Activated T-cell treated with anti-CD3 and anti-CD28 coated beads, Interleukin-2, amount 50 U/mL, for 24 hours (primary cell): ENCODE measurements around the gene SURF1.
"Not testable (repeated sequence)": the region's sequence is repeated elsewhere in the genome, so short reads cannot be mapped to it uniquely, and the experiment has no call there.

ENCODE experiments used
- DNase-seq: peaks from one replicate; pipeline ENCODE4 v3.0.0-alpha.2; 2020
- H3K27ac Mint-ChIP-seq: 2 replicates; pipeline ENCODE4 v1.8.0; 2020; ENCODE audit warnings: mild to moderate bottlenecking, mixed read lengths
- H3K27me3 Mint-ChIP-seq: 2 replicates; pipeline ENCODE4 v1.8.0; 2020; ENCODE audit warnings: mixed read lengths
- H3K36me3 Mint-ChIP-seq: 2 replicates; pipeline ENCODE4 v1.8.0; 2020; ENCODE audit warnings: low read depth, mixed read lengths
- H3K4me1 Mint-ChIP-seq: 2 replicates; pipeline ENCODE4 v1.8.0; 2020; ENCODE audit warnings: low read depth, mixed read lengths
- H3K4me3 Mint-ChIP-seq: 2 replicates; pipeline ENCODE4 v1.8.0; 2020; ENCODE audit warnings: mild to moderate bottlenecking, moderate library complexity, mixed read lengths
- H3K9me3 Mint-ChIP-seq: 2 replicates; pipeline ENCODE4 v1.8.0; 2020; ENCODE audit warnings: mixed read lengths

SURF1 gene

DNA sequence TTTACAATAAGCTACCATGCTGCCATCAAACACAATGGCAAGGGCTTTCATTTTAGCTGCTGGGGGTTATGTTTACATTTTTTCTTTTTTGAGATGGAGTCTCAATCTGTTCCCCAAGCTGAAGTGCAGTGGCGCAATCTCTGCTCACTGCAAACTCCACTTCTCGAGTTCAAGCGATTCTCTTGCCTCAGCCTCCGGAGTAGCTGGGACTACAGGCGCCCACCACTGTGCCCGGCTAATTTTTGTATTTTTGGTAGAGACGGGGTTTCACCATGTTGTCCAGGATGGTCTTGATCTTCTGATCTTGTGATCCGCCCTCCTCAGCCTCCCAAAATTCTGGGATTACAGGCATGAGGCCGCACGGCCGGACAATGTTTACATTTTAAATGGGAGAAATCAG, 21.4 kb downstream of the SURF1 start:
- peaks cover 54% of the 10 kb centered on the region for H3K4me1 Mint-ChIP-seq
- H3K27me3 Mint-ChIP-seq, H3K9me3 Mint-ChIP-seq, DNase-seq: not testable (repeated sequence)
- peak overlapping the region; percentile 97 for H3K27ac Mint-ChIP-seq
- H3K36me3 Mint-ChIP-seq = peaks cover 96% of the 10 kb centered on the region
- peak overlapping the region; percentile 98 for H3K4me3 Mint-ChIP-seq

DNA sequence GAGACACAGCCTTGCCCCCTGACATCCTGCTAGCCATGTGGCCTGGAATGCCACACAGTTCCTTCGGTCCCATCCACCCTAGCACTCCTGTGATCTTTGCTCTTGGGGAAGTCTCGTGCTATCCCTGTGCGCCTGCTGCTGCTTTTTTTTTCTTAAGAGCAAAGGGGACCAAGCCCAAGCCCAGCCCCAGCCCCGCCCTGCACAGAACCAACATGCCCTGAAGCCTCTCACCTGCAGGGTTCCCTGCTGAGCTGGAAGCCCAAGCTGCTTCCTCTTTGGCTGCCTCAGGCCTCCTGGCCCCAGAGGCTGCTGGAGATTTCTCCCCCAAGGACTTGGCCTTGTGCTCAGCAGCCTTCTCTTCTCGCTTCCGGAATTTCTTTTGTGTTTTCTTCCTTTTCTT, 22.1 kb downstream of the SURF1 start:
- Mint-ChIP-seq H3K27ac (peak overlapping the region; percentile 97), H3K27me3 (no peaks in the 10 kb centered on the region), H3K36me3 (peaks cover 96% of the 10 kb centered on the region), H3K4me1 (peaks cover 56% of the 10 kb centered on the region), H3K4me3 (peak overlapping the region; percentile 98), H3K9me3 (no peaks in the 10 kb centered on the region)
- DNase-seq = no peak

DNA sequence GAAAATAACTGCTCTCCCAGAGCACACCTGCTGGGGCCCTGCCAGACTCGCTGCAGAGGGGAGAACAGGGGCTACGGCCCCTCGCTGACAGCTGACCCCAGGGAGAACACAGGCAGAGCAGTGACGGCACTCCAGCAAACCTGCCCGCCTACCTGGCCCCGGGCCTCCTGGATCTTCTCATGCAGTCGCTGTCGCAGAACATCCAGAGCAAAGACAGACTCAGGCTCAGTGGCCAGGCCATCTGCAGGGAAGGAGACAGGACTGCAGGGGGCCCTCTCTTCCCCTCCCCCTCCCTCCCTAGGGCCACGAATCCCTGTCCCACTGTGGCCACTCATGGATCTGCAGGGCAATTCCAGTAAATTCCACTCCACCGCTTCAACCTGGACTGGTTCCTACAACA, 22.7 kb downstream of the SURF1 start:
- H3K4me3 Mint-ChIP-seq = peak overlapping the region; percentile 98
- H3K9me3 Mint-ChIP-seq = no peaks in the 10 kb centered on the region
- peaks cover 56% of the 10 kb centered on the region for H3K4me1 Mint-ChIP-seq
- H3K27ac Mint-ChIP-seq = peak overlapping the region; percentile 97
- no peak for DNase-seq
- H3K36me3 Mint-ChIP-seq = peaks cover 96% of the 10 kb centered on the region
- H3K27me3 Mint-ChIP-seq = no peaks in the 10 kb centered on the region

DNA sequence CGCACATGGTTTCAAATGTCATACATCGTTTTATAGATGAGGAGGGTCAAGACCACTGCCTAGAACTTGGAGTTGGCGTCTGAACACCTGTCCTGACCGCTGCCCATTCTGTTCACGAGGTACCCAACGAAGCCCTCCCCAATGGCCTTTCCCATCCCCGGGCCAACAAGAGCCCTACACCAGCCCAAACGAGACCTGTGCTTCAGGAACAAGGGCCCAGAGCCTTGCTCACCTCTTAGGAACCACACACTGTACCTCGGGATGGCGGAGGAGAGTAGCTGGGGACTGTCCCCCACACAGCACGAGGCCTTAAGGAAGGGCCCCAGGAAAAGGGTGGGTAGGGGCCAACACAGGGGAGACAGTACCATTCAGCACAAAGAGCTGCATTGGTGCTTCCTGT, 23.3 kb downstream of the SURF1 start:
- Mint-ChIP-seq H3K36me3 (peaks cover 97% of the 10 kb centered on the region), H3K4me3 (peak overlapping the region; percentile 25), H3K27me3 (no peaks in the 10 kb centered on the region), H3K27ac (peak overlapping the region; percentile 61), H3K9me3 (no peaks in the 10 kb centered on the region), H3K4me1 (peaks cover 56% of the 10 kb centered on the region)
- DNase-seq = no peak

DNA sequence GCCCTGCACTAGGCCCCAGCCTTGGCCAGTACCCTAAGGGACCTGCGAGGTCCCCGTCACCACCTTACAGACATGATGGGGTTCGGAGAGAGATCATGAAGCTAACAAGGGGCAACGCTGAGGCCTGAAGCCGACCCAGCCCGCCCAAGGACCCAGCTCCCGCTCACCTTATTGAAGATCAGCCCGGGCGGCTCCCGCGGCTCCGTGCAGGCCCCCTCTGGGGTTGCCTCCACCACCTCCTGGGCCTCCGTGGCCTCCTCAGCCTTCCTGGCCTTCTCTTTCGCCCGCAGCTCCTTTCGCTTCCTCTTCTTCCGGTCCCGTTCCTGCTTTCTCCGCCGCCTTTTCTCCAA, 23.9 kb downstream of the SURF1 start:
- Mint-ChIP-seq H3K36me3 (peaks cover 96% of the 10 kb centered on the region), H3K4me3 (no peak overlapping the region), H3K27me3 (no peaks in the 10 kb centered on the region), H3K4me1 (peaks cover 52% of the 10 kb centered on the region), H3K27ac (peak overlapping the region; percentile 61), H3K9me3 (no peaks in the 10 kb centered on the region)
- no peak for DNase-seq

DNA sequence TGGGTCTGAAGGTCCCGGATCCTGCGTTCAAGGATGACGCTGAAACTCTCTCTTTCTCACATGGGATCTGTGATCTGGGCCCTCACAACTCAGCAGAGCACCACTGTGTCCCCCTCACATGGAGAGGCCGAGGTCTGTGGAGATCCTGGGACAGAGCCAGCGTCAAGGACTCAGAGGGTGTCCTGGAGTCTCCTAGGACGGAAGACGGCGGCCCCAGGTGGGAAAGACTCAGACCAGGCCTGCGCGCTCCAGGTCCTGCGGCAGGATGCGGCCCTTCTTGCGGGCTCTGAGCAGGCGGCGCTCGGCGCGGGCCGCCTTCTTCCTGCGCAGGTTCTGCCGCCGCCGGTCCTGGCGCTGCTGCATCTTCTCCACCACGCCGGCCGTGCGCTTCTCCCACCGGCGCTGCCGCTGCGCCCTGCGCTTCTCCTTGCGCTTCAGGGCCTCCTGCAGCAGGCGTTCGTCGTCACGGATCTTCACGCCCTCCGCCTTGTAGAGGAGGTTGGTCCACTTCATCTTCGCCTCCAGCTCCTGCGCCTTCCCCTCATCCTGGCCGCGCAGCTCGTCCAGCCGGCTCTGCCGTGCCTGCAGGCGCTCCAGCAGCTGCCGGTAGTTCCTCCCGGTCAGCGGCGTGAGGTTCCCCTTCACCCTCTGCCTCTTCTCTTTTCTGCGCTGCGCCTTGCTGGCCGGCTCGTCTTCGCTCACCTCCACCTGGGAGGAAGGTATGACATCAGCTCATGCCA, 24.5 kb downstream of the SURF1 start:
- Mint-ChIP-seq H3K27me3 (no peaks in the 10 kb centered on the region), H3K4me1 (peaks cover 46% of the 10 kb centered on the region), H3K36me3 (peaks cover 92% of the 10 kb centered on the region), H3K27ac (peak overlapping the region; percentile 47), H3K9me3 (no peaks in the 10 kb centered on the region), H3K4me3 (no peak overlapping the region)
- no peak for DNase-seq

DNA sequence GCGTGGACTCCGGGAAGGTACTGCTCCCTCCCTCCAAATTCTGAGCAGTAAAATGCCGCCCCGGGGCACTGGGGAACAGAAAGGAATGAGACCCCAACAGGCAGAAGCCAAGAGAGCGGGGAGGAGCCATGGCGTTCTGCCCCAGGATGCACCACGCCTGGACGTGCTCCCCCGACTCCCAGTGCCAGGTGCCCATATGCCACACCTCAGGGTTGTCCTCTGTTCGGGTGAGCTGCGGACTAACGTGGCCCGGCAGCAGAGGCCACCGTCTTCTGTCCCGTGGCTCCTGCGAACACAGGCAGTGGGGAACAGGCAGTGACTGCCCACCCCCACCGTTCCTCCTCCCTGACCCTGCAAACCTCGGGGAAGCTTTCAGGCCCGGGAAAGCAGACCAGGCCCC, 25.1 kb downstream of the SURF1 start:
- Mint-ChIP-seq H3K27me3 (no peaks in the 10 kb centered on the region), H3K4me3 (no peak overlapping the region), H3K4me1 (peaks cover 40% of the 10 kb centered on the region), H3K27ac (peak overlapping the region; percentile 47), H3K9me3 (no peaks in the 10 kb centered on the region), H3K36me3 (peaks cover 86% of the 10 kb centered on the region)
- no peak for DNase-seq

DNA sequence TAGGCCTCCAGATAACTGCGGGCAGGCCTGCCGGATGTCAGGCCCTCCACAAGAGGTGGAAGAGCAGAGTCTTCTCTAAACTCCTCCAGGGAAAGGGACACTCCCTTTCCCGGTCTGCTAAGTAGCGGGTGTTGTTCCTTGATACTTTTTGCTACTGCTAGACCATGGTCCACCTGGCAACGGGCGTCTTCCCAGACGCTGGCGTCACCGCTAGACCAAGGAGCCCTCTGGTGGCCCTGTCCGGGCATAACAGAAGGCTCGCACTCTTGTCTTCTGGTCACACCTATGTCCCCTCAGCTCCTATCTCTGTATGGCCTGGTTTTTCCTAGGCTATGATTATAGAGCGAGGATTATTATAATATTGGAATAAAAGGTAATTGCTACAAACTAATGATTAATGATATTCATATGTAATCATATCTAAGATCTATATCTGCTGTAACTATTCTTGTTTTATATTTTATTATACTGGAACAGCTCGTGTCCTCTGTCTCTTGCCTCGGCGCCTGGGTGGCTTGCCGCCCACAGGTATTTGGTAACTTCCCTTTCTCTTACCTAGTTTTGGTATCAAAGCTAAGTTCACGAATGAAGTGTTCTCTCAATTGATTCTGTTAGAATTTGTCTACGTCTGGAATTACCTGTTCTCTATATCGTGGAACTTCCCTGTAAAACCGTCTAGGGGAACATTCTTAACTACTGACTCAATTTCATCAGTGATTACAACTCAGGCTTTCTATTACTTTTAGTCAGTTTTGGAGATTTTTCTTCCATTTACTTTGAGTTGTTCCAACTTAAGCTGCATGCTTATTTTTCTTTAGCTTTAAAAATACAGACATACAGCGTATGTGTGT, 26.8 kb downstream of the SURF1 start:
- H3K4me1 Mint-ChIP-seq = peaks cover 29% of the 10 kb centered on the region
- H3K27ac Mint-ChIP-seq = peak overlapping the region; percentile 22
- H3K9me3 Mint-ChIP-seq, DNase-seq, H3K27me3 Mint-ChIP-seq, H3K4me3 Mint-ChIP-seq: not testable (repeated sequence)
- peaks cover 69% of the 10 kb centered on the region for H3K36me3 Mint-ChIP-seq

DNA sequence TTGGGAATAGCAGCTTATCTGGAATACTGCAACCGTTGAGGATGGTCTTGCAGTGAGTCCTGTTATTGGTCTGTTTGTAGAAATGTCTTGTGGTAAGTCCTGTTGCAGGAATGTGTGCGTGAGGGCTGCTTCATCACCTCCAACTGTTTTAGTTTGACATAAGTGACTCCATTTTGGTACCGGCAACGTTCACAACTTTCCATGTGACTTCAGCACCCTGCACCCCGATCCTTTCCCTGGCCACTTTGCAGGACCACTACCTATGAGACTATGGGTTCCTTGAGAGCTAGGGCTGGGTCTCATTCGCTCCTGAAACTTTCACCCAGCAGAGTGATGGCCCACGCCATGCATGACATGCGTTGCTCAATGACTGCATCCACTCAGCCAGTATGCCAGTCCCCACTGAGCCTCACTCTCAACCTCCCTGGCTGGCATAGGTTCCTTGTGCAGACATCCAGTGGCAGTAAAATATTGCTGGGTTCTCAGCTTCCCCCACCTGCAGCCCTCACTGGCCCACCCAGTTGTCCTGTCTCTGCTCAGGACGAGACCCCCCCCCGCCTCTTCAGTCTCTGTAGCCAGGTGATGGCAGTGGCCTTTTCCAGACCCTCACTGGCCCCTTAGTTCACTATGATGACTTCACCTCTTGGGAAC, 28.3 kb downstream of the SURF1 start:
- Mint-ChIP-seq H3K9me3 (no peaks in the 10 kb centered on the region), H3K36me3 (peaks cover 53% of the 10 kb centered on the region), H3K27ac (no peak overlapping the region), H3K4me3 (no peak overlapping the region), H3K27me3 (no peaks in the 10 kb centered on the region), H3K4me1 (peaks cover 21% of the 10 kb centered on the region)
- no peak for DNase-seq

DNA sequence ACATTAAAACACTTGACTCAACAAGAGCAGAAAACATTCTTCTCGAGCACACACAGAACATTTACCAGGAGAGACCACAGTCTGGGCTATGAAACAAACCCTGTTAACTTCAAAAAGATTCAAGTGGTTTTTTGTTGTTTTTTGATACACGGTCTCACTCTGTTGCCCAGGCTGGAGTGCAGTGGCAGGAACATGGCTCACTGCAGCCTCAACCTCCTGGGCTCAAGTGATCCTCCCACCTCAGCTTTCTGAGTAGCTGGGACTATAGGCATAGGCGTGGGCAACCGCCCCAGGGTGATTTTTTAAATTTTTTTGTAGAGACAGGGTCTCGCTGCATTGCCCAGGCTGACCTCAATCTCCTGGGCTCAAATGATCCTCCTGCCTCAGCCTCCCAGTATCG, 29.3 kb downstream of the SURF1 start:
- H3K36me3 Mint-ChIP-seq = peaks cover 44% of the 10 kb centered on the region
- H3K4me1 Mint-ChIP-seq = peaks cover 16% of the 10 kb centered on the region
- not testable (repeated sequence) for H3K9me3 Mint-ChIP-seq, H3K27me3 Mint-ChIP-seq, H3K4me3 Mint-ChIP-seq, DNase-seq, H3K27ac Mint-ChIP-seq

DNA sequence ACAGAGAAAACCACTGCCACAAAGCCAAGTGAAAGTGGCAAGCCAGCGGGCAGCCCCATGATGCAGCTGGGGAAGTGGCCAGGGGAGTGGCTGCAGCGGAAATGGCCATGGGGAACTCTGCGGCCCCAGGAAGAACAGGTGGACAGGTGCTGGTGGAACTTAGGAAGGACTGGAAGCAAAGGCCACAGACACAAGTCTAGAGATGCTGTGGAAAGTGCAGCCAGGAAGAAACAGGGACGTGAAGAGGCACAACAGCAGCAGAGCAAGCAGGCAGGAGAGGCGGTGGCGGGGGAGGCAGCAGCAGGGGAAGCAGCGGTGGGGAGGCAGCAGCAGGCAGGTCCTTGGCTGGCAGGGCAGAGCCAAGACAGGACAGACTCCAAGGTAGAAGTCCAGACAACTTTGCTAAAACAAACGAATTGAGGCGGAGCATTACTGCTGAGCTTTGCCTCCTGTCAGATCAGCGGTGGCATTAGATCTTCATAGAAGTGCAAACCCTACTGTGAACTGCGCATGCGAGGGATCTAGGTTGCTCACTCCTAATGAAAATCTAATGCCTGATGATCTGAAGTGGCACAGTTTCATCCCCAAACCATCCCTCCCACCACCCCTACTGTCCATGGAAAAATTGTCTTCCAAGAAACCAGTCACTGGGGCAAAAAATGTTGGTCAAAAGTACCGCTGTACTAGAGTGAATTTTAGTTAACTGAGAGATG, 32.1 kb downstream of the SURF1 start:
- no peaks in the 10 kb centered on the region for H3K27me3 Mint-ChIP-seq
- no peaks in the 10 kb centered on the region for H3K9me3 Mint-ChIP-seq
- DNase-seq = no peak
- no peak overlapping the region for H3K4me3 Mint-ChIP-seq
- no peak overlapping the region for H3K27ac Mint-ChIP-seq
- peaks cover 16% of the 10 kb centered on the region for H3K36me3 Mint-ChIP-seq
- H3K4me1 Mint-ChIP-seq = no peaks in the 10 kb centered on the region

DNA sequence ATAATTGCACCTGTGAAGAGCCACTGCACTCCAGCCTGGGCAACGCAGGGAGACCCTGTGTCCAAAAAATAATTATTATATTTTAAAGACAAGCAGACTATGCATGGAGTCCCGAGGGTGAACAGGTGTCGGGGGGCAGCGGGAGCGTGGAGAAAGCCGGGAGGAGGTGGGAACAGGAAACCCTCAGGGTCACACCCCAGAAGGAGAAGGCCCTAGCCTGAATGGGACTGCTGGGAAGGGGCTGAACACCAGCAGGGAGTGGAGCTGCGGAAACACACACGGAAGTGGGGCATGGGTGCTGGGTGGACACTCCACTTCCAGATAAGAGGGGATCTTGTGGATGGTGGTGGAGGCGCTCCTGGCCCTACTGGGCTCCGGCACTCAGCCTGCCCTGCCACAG, 33.1 kb downstream of the SURF1 start:
- no peak overlapping the region for H3K4me3 Mint-ChIP-seq
- DNase-seq = no peak
- H3K4me1 Mint-ChIP-seq = no peaks in the 10 kb centered on the region
- peaks cover 6% of the 10 kb centered on the region for H3K36me3 Mint-ChIP-seq
- no peaks in the 10 kb centered on the region for H3K9me3 Mint-ChIP-seq
- H3K27ac Mint-ChIP-seq = no peak overlapping the region
- H3K27me3 Mint-ChIP-seq = no peaks in the 10 kb centered on the region

DNA sequence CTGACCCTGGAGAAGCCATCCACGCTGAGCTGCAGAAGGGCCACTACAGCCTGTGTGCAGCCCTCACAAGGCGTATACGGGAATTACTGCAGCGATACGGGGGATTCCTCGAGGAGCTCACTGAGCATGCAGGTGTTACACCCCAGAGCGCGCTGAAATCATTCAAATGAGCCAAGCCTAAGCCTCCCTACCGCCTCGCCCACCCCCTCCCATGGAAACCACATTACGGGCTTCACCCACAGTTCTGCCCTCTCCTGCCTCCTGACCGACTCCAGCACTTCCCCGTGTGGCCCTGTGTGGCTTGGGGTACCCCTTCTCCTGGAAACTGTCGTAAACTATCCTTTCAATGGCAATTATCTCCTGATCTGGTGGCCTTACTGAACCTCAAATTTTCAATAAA, 33.6 kb downstream of the SURF1 start:
- no peak for DNase-seq
- H3K4me3 Mint-ChIP-seq = no peak overlapping the region
- H3K4me1 Mint-ChIP-seq = no peaks in the 10 kb centered on the region
- peaks cover 4% of the 10 kb centered on the region for H3K36me3 Mint-ChIP-seq
- no peaks in the 10 kb centered on the region for H3K27me3 Mint-ChIP-seq
- no peaks in the 10 kb centered on the region for H3K9me3 Mint-ChIP-seq
- H3K27ac Mint-ChIP-seq = no peak overlapping the region

DNA sequence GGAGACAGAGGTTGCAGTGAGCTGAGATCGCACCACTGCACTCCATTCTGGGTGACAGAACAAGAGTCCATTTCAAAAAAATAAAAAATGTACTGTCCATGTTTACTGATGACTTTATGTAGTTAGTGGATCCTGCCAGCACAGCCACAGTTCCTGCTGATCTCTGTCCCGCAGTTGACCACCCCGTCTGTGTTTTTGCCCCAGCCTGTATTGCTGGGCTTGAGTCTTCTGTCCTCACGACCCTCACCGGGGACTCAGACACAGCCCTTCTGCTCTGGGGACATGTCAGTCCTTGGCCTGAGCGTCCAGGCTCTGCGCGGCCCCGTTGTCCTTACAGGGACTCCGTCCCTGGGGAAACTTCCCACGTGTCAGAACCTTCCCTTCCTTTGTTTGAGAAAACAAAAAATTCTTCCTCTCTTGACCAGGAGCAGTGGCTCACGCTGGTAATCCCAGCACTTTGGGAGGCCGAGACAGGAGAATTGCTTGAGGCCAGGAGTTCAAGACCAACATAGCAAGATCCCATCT, 34.8 kb downstream of the SURF1 start:
- Mint-ChIP-seq H3K4me1 (no peaks in the 10 kb centered on the region), H3K27ac (no peak overlapping the region), H3K27me3 (no peaks in the 10 kb centered on the region), H3K9me3 (no peaks in the 10 kb centered on the region), H3K4me3 (no peak overlapping the region), H3K36me3 (no peaks in the 10 kb centered on the region)
- no peak for DNase-seq
